Spinal cord (tissue), 10 donors: ENCODE data around the gene LAMB4. TPM values are rescaled to one million over a fixed set of nuclear protein-coding genes. Genes with fewer than 3 reads are reported as not detected.

ENCODE experiments used
- DNase-seq, 6 donors: peaks; one replicate each; pipeline versions ENCODE4 v3.0.0 to v3.0.0-alpha.2; 2013 to 2015; ENCODE audit warnings: low spot score in 6 of 6, low read depth in 4 of 6
- H3K27ac ChIP-seq: one replicate; pipeline ENCODE4 v1.5.1; 2013; ENCODE audit warnings: low read depth, low read length, control low read depth
- H3K27me3 ChIP-seq: one replicate; pipeline ENCODE4 v1.6.1; 2013; ENCODE audit warnings: low read length; ENCODE audit not compliant: control insufficient read depth, insufficient read depth
- H3K36me3 ChIP-seq: one replicate; pipeline ENCODE4 v1.6.1; 2013; ENCODE audit warnings: low read length; ENCODE audit not compliant: control insufficient read depth, insufficient read depth
- H3K4me1 ChIP-seq: one replicate; pipeline ENCODE4 v1.6.1; 2013; ENCODE audit warnings: low read length; ENCODE audit not compliant: control insufficient read depth, insufficient read depth
- H3K4me3 ChIP-seq: one replicate; pipeline ENCODE4 v1.5.1; 2013; ENCODE audit warnings: low read depth, low read length, control low read depth
- H3K9me3 ChIP-seq: one replicate; pipeline ENCODE4 v1.6.1; 2013; ENCODE audit warnings: low read length; ENCODE audit not compliant: control insufficient read depth, insufficient read depth
- WGBS: methylation state at CpG from one replicate; pipeline ENCODE4 v1.1.5; 2013; ENCODE audit warnings: missing lambda C conversion rate; ENCODE audit not compliant: insufficient coverage; 5-methylcytosine and 5-hydroxymethylcytosine counted together
- polyA plus RNA-seq, 2 donors: library from polyadenylated mRNA; unstranded; fragments of 120-200 nt; gene quantifications; one replicate each; pipeline ENCODE4 v1.2.1, GENCODE V29; 2013; ENCODE audit not compliant: insufficient read length in 2 of 2
- total RNA-seq, 2 donors: library from RNA; depleted of rRNA in 1 of 2; stranded (reverse); fragments of 120-200 nt in 1 of 2; fragments of >200 nt in 1 of 2; gene quantifications; one replicate each; pipeline versions ENCODE4 v1.2.3 to v1.2.4, GENCODE V29; 2013 to 2014
- donor health status: healthy.

LAMB4 gene
- total and polyA plus RNA-seq, 4 donors = 0.19 to 0.50 (median 0.29) TPM

DNA sequence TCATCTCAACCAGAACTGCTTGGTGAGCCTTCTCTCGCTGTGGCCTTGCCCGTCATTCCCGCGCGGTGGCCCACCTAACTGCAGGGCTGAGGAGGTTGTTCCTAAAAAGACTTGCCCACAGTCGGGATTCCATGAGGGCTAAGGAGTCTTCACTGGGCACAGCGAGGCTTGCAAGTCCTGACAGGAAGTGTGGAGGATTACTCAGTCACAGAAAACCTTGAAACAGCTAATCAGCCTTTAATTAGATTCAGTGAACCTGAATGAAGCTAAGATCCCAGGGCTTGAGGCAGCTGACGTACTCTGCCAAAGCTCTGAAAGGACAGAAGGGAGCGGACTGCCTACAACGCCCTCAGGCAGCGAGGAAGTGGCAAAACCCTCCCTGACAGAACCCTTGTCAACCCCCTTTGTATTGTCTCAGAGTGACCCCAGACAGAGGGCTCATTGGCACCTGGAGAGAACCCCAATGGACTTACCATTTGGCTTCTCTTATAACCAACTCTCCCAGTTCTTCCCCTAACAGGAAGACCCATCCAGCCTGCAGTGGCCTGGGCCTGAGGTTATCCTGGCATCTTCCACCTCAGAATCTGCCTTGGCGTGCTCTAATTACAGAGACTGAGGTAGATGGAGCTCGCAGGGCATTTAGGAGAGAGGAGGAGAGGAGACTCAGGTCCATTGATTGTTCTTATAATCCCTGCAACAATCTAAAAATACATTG, 2.5 kb upstream of the LAMB4 start:
- DNase-seq = peak in 1 of 6 donors; percentile 4
- H3K4me3 ChIP-seq = no peak overlapping the region
- no peaks in the 10 kb centered on the region for H3K27me3 ChIP-seq
- H3K36me3 ChIP-seq = no peaks in the 10 kb centered on the region
- no peaks in the 10 kb centered on the region for H3K9me3 ChIP-seq
- H3K27ac ChIP-seq = no peak overlapping the region
- WGBS = 72% methylated on average over 12 of the region's 13 CpGs
- H3K4me1 ChIP-seq = no peaks in the 10 kb centered on the region

DNA sequence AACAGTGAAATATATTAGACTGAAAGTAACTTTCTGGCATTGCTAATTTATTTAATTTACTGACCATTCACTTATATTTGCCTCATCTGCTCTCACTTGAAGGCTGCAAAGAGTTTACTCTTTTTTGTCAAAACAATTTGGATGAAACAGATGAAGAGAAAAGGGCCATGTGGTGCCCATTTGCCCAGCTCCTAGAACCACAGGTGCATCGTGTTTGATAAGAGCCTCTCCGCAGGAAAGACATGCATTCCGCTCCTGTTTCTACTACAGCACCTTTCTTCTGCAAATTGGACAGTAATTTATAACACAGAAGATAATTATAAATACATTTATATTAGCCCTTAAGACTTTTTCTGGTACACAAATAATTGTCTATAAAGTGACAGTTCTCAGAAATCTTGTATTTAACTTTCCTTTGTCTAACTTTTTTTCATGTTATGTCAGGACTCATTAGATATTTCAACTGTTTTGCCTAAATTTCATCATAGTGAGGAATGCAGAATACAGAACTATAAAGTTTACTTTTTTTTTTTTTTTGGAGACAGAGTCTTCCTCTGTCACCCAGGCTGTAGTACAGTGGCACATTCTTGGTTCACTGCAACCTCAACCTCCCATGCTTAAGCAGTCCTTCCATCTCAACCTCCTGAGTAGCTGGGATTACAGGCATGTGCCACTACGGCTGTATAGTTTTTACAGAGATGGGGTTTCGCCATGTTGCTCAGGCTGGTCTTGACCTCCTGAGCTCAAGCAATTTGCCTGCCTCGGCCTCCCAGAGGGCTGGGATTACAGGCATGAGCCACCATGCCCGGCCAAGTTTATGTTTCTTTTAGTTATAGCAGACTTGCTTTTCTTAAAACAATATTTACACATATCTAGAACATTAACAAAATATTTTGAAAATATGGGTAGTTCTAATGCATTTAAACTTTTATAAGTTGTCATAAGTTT, 869 bp downstream of the LAMB4 start:
- H3K27ac ChIP-seq = no peak overlapping the region
- WGBS = no CpG with 5 or more reads among the region's 7 CpGs
- no peaks in the 10 kb centered on the region for H3K36me3 ChIP-seq
- no peaks in the 10 kb centered on the region for H3K27me3 ChIP-seq
- no peaks in the 10 kb centered on the region for H3K9me3 ChIP-seq
- no peaks in the 10 kb centered on the region for H3K4me1 ChIP-seq
- no peak overlapping the region for H3K4me3 ChIP-seq
- no peak for DNase-seq

DNA sequence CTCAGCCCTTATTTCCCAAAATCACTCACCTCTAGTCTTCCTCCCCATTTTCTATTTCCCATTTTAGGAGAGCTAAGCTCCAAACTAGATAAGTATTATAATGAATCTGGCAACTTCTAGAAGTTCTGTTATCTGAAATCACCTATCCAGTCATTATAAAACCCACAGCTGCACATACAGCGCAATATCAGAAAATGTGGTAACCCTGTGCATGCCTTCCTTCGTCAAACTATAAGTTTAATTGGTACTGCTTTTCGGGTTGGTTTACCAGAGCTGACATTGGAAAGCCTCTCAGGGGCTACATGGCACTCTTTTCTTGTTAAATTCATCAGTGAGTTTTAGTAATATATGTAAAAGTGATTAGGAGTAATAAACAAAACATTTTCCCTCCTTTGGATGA, 1.6 kb downstream of the LAMB4 start:
- Histone ChIP-seq H3K4me3 (no peak overlapping the region), H3K27me3 (no peaks in the 10 kb centered on the region), H3K9me3 (no peaks in the 10 kb centered on the region), H3K27ac (no peak overlapping the region), H3K36me3 (no peaks in the 10 kb centered on the region), H3K4me1 (no peaks in the 10 kb centered on the region)
- DNase-seq = no peak
- WGBS = 92% methylated on average over 2 of the region's 3 CpGs

DNA sequence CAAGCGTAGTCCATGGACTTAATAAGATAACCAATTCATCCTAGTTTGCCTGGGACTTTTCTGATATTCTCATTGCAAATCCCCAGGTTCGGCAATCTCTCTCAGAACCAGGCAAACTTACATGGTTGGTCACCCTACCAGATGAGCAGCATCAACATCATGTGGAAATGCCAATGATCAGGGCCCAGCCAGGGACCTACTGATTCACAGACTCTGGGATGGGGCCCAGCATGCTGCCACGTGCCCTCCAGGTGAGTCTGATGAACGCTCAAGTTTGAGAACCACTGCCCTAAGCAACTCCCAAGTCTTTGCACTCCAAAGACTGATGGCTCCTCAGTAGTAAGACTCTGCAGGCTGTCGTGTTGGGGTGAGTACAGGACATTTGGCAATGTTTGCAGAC, 2.7 kb downstream of the LAMB4 start:
- 92% methylated on average over 5 of the region's 5 CpGs for WGBS
- Histone ChIP-seq H3K9me3 (no peaks in the 10 kb centered on the region), H3K4me3 (no peak overlapping the region), H3K36me3 (no peaks in the 10 kb centered on the region), H3K4me1 (no peaks in the 10 kb centered on the region), H3K27ac (no peak overlapping the region), H3K27me3 (no peaks in the 10 kb centered on the region)
- DNase-seq = no peak

DNA sequence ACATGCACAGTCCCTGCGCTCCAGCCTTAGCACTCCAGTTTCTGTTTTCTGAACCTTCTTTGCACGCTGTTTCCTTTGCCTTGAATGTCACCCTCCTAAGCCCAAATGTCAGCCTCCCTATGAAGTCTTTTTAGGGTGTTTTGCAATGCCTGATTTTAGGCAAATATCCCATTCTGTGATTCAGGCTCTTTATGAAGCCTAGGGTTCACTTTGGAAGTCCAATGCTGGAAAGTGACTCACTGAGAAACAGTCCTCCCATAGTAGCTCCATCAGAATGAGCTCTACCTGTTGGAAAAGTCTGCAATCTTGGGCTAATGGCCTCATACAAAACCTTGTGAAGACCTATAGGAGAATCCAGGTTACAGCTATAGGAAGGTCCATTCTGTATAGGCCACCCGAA, 5.3 kb downstream of the LAMB4 start:
- Histone ChIP-seq H3K27ac (no peak overlapping the region), H3K4me1 (no peaks in the 10 kb centered on the region), H3K27me3 (no peaks in the 10 kb centered on the region), H3K4me3 (no peak overlapping the region), H3K36me3 (no peaks in the 10 kb centered on the region), H3K9me3 (no peaks in the 10 kb centered on the region)
- DNase-seq = no peak
- 100% methylated on average over 2 of the region's 3 CpGs for WGBS

DNA sequence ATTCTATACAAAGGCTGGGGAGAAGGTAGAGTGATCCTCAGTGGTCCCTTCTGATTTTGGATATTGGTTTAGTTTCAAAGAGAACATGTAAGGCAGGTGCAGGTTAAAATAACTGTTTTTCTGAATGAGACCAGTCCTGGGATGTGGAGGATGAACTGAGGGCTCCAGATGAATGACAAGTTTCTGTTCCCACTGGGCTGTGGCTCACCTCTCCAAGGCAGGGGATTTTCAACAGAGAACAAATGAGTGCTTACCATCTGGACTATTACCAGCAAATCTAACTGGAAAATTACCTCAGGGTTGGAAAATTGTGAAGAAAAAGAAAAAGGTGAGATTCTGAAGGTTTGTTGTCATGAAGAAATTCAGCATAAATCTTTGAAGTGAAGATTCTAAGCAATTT, 8.0 kb downstream of the LAMB4 start:
- H3K4me3 ChIP-seq = no peak overlapping the region
- no peak overlapping the region for H3K27ac ChIP-seq
- no peaks in the 10 kb centered on the region for H3K27me3 ChIP-seq
- no peaks in the 10 kb centered on the region for H3K36me3 ChIP-seq
- H3K9me3 ChIP-seq = no peaks in the 10 kb centered on the region
- H3K4me1 ChIP-seq = no peaks in the 10 kb centered on the region
- DNase-seq = no peak

DNA sequence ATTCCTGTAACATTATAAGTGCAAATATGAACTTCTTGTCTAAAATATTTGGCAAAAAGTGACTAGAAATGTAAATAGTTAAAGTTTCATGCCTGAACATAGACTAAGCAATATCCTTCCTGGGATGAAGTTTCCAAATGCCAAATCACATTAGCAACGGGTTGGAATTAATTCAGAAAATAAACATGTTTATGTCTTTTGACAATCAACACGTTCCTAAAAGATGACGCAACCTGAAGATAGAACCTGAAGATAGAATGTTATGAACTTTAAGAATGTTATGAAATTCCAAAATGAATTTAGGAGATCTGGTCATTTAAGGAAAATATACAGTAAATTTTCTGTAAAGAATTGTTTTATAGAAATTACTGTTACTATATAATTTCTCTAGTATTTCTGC, 9.2 kb downstream of the LAMB4 start:
- H3K27me3 ChIP-seq = no peaks in the 10 kb centered on the region
- no CpG with 5 or more reads among the region's 3 CpGs for WGBS
- no peak overlapping the region for H3K27ac ChIP-seq
- no peak overlapping the region for H3K4me3 ChIP-seq
- no peak for DNase-seq
- no peaks in the 10 kb centered on the region for H3K36me3 ChIP-seq
- H3K4me1 ChIP-seq = no peaks in the 10 kb centered on the region
- H3K9me3 ChIP-seq = no peaks in the 10 kb centered on the region

DNA sequence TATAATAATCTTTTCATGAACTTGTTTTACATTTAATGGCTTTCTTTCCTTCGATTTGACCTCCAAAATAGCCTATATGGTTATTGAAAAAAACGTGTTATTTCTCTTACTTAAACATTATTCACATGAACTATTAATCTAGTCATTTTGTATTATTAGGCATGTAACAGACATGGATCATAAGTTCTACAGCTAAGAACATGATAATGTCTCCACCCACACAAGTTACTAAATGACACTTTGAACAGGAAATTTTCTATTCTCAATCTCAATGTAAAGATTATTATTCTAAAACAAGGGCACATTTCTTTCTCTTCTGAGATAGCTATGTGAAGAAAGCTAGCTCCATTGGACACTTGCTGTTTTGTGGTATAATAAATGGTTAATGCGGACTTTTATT, 10.0 kb downstream of the LAMB4 start:
- Histone ChIP-seq H3K9me3 (no peaks in the 10 kb centered on the region), H3K36me3 (no peaks in the 10 kb centered on the region), H3K27me3 (no peaks in the 10 kb centered on the region), H3K27ac (no peak overlapping the region), H3K4me1 (no peaks in the 10 kb centered on the region), H3K4me3 (no peak overlapping the region)
- WGBS = no CpG with 5 or more reads among the region's 3 CpGs
- DNase-seq = no peak

DNA sequence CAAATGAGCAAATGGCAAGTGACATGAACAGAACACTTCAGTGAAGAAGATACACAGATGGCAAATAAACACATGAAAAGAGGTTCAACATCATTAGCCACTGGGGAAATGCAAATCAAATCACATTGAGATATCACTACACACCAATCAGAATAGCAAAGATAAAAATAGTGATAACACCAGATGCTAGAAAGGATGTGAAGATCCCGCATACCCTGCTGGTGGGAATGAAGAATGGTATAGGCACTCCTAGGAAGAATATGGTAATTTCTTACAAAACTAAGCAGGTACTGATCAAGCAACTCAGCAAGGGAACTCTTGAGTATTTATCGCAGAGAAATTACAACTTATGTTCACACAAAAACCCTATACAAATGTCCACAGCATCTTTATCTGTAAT, 11.2 kb downstream of the LAMB4 start:
- H3K27me3 ChIP-seq = no peaks in the 10 kb centered on the region
- H3K4me3 ChIP-seq = no peak overlapping the region
- DNase-seq = peak in 1 of 6 donors; percentile 18
- H3K9me3 ChIP-seq = no peaks in the 10 kb centered on the region
- no CpG with 5 or more reads among the region's 2 CpGs for WGBS
- H3K4me1 ChIP-seq = no peaks in the 10 kb centered on the region
- no peak overlapping the region for H3K27ac ChIP-seq
- no peaks in the 10 kb centered on the region for H3K36me3 ChIP-seq
